ENCODE data around the gene AANAT.

AANAT gene

DNA sequence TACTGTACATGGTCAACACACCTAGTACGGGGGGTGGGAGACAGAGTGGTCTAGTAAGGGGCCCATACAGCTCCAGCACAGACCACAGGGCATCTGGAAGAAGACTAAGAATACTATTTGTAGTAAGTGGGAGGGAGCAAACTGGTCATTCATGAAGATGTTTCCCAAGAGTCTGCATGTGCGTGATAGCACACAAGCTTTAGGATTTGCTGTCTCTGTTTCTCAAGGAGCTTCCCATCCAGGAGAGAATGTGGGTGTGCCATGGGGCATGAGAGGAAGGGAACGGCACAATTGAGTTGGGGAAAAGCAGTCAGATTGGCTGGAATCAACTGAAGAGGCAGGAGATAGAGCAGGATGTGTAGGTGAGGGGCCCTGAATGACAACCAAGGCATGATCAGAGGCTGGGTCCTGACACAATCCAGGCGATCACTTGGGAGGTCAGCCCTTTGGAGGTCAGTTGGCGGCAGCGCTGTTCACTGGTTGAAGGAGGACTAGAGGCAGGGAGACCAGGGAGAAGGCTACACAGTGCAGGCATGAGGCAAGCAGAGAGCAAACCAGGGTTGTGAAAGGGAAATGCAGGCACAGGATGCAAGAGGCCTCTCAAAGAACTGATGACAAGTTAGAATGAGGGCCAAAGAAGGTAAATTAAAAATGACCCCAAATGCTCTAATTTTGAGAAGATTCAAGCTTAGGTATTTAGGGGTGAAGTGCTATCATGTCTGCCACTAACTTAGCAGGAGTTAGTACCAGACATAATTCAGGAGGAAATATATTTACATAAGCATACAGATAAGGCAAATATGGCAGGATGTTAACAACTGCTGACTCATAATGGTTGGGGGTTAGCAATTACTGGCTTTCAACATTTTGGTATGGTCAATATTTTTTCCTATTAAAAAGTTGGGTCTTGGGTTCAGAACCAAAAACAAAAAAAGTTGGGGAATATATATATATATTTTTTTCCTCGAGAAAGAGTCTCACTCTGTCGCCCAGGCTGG is 24.8 kb upstream of the AANAT start:
- DNase-seq (ENCODE audit: low read depth in 2 of 2), result no peak

DNA sequence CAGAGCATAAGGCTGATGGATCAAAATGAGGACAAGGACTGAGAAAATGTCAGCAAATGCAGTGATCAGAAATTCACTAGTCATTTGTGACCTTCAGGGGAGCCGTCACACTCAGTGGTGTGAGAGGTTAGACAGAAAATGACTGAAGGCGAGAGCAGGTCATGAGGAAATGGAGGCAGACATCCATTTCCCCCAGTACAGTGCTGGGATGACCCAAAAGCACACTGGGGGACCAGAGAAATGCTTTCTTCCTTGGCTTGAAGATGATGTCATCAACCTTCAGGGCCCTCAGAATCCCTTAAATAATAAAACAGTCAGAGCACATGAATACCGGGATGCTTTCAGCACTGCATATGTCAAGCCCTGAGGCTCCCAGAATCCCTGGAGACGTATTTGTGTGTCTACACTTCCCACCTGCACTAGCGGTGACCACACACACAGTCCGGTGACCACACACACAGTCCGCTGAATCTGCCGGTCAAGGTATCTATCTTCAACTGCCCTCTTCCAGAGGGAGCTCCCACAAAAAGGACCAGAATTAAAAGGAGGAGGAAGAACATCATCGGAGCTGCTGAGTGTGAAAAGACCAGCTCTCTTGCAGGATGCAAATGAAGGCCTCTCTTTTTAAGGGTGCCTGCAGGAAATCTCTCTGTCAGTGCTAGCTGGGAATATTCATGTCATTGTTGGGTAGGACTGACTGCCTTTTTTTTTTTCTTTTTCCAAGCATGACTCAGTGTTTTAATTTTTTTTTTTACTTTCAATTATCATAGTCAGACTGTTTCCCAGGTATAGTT is 22.7 kb upstream of the AANAT start:
- no peak for DNase-seq (ENCODE audit: low read depth in 2 of 2)

DNA sequence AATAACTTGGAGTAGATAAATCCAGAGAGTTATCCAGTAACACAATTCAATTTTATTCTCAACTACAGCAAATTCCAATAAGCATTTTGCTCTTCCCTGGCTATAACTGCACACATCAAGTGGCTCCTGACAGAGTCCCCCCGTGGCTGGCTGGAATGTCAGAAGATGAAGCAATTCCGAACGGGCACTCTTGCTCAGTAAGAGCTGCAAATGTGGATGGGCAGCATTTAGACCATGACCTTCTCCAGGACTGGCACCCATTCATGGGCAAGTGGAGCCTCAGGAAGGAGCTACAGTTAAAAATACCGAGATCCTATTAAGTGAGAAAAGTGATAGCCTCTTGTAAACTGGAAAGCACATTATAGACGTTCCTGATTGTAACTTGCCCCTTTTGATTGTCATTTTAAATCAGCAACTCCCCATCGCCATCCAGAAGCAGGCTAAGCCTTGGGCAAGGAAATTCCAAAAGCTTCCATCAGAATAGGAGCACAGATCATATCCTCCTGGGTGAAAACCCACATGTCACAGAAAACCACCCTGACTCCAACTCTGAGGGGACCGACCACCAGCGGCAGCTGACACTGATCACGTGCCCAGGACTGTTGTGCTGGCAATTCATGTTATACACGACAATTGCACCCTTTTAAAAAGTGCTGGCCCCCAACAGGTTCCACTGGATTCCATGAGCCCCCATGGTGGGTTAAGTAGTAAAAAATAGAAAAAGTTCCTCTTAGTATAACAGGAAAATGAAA is 21.5 kb upstream of the AANAT start:
- DNase-seq (ENCODE audit: low read depth in 2 of 2), result no peak

DNA sequence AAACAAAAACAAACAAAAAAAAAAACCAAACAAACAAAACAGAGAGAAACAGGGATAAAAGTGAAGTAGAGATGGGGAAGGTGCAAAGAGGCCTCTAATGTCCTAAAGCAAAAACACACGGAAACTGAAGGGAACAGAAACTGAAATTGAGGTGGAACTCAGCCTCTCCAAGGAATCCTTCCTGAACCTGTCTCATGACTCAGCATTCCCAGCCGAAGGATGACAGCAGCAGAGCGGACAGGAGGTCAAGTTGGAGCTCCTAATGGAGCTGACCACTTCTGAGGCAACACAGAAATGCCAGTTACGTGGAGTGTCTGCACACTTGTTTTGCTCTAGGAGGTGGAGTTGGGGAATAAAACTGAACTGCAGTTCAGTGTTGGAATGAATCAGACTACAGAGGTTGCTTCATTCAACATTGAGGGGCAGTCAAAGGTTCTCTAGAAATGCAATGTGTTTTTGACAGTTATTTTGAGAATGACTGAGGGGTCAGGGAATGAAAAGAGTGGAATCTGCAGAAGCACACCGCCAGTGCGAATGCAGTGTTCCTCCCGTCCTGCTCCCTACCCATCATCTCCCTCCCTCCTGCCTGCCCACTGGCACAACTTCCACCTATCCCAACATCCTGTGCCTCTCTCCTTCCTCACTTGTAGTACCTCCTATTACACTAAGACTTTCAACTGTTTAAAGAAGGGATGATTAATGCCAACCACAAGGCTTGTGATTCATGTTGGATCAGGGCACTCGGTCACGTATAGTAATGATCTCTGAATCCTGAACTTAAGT is 20.8 kb upstream of the AANAT start:
- no peak for DNase-seq (ENCODE audit: low read depth in 2 of 2)

DNA sequence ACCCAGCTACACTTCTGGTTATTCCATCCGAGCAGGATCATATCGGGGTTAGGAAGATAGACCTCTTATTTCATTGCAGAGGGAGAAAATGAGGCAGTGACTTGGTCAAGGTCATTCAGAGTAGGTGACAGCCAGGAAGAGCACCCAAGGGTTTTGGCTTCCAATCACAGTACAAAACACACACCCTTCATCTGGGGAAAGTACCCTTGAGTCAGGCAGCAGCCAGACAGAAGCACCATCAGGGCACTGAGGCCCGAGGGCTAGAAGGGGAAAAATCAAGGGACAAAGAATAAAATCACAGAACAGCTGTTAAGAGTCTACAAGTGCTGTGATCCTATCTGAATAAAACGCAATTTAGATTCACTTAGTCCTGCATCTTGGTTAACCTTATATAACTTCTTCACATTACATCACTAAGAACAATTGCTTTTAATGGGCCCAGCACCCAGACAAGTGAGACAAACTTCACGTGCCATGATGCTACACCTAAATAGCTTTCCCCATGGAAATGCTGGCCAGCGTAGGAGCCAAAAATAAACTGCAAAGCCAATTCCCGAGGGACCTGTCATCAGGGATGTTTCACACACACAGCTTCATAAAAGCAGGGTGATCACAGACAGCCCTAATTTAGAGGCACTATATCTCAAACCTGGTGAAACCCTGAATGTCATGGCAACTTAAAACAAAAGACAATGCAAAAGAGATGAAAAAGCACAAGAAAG is 19.3 kb upstream of the AANAT start:
- DNase-seq (ENCODE audit: low read depth in 2 of 2), result no peak

DNA sequence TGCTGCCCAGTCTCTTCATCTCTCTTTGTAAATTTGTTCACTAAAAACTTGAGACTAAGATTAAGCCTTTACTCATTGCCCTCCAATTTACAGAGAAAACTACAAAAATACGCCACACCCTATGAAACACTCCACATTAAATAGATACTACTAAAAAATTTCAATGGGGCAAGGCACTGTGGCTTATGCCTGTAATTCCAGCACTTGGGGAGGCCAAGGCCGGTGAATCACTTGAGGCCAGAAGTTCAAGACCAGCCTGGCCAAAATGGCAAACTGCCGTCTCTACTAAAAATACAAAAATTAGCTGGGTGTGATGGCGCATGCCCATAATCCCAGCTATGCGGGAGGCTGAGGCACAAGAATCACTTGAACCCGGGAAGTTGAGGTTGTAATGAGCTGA is 18.3 kb upstream of the AANAT start:
- no peak for DNase-seq (ENCODE audit: low read depth in 2 of 2)

DNA sequence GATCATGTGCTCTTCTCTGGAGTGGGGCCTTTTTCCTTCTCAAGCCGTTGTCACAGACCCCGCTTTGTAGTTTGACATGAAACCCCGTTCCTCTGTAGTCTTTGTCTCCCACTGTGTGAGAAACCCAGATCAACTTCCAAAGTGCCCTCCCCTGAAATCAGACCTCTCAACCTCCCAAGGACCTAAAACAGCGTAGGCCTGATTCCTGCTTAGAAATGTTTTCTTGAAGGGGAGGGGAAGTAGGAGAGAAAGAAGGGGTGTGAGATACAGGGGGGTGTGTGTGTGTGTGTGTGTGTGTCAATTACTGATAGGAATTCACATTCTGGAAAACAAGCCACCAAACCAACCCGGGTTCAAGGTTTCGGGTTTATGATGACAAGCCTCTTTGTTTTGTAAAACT is 15.9 kb upstream of the AANAT start:
- DNase-seq (ENCODE audit: low read depth in 2 of 2), result no peak

DNA sequence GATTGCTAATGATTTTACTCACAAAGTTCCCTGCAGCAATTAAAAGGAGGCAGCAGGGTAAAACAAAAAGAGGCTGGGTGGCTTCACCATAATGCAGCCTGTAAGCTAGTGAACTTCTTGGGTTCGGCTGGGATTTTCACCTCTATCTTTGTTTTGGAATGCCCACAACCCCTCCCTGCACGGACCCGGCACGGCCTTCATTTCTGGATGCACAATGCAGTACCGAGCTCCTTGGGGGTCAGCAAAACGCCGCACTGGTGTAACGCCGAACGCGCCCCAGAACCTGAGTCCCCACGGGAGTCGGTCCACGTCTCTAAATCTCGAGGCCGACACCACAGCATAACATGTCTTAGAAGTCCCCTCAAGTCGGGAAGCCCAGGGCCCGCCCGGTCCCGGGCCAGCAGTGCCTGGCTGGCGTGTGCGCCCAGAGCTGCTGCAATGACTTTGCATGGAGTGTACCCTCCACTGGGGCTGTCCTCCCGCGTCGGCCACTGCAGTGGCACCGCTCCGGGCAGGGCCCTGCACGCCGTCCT is 15.2 kb upstream of the AANAT start:
- DNase-seq (ENCODE audit: low read depth in 2 of 2), result peak in 1 of 2 donors; percentile 5

DNA sequence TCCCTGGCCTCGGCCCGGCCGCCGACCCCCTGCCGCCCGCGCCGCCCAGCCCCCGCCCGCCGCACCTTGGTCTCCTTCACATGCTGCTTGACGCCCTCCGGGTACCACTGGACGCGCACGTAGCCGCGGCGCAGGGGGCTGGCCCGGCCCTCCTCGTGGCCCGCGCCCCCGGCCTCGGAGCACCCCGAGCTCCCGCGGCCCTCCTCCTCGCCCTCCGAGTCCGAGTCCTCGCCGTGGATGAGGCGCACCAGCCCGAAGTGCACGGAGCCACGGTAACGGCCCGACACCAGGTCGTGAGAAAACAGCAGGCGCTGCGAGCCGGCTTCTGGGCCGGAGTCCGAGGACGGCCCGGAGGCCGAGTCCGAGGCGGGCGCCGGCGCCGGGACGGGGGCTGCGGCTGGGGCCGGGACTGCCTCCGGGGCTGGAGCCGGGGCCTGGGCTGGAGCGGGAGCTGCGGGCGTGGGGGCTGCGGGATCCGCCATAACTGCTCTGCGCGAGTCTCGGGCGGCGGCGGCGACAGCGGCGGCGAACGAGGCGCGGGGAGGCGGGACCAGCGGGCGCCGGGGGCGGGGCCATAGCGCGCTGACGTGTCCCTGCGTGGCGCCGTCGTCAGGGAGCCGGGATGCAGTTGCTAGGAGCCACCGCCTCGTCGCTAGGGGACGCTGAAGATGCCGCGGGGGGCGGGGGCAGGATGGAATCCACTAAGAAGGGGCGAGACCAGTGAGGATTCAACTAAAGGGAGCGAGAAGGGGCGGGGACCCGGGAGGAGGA is 14.6 kb upstream of the AANAT start, which contains the start of gene UBE2O:
Gene UBE2O, minus strand, starts transcription at position 493 of the 771 bp plus-strand sequence. Its CDS starts 11 bp downstream, at position 482.
- DNase-seq (ENCODE audit: low read depth in 2 of 2), result peak; percentile 88

DNA sequence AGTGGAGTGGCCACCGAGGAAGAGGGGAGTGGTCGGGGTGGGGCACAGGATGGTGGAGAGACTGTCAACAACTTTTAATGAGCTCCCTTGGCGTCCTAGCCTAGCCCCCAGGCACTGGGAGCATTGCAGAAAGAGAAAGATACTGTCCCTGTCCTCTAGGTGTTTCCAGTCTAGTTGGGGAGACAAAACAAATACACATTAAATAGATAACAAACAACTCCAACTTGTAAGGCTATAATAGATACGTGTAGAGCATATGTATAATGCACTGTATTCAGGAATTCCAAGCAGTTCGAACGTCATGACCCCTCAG is 14.0 kb upstream of the AANAT start:
- no peak for DNase-seq (ENCODE audit: low read depth in 2 of 2)

DNA sequence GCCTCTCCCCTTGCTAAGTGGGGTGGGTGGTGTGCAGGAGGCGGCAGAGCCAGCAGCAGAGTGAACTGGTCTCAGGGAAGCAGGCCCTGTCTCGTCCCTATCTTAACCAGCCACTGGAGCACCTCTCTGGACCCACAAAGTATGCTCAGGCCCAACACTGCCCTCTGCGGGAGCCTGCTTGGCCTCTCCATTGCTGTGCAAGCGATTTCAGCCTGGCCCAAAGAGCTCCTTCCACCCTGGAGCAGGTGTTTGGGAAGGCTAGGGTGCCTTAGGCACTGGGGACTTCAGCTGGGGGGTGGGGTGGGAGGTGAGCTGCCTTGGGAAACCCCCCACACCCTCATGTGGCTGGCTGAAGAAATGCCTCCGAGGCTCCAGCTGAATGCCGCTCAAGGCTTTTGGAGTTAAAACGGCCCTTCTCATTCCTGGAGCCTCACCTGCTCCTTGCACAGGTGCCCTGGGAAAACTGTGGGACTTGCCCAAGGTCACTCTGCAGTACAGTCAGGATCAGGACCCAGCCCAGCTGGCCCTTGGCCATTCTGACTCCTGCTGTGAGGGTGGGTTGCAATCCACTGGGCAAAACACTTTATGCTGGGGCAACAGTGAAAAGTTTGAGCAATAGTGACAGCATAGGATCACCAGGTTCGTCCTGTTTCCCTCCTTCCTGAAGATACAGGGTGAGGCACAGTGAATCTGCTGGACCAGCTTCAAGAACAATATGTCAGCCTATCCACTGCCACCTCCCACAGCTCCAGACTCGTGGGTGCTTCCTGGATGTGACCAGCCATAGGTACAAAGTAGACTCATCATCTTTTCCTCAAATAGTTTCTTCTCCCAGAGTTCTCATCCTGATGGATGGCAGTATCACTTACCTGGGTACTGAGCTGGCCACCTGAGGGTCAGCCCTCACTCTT is 8.6 kb upstream of the AANAT start:
- no peak for DNase-seq (ENCODE audit: low read depth in 2 of 2)

DNA sequence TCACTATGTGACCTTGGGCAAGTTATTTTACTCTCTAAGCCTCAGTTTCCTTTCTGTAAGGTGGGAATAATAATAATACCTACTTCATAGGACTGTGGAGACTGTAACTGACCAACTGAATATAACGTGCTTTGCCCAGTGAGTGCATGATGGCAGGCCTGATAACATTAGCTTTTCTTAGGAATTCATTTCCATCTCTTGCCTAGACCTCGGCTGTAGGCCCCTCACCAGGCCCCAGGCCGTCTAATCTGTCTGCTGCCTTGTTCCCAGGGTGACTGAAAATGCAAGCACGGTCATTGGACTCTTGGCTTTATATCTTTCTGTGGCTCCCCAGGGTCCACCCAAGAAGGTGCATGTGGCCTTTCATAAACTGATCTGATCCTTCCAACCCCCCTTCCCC is 7.7 kb upstream of the AANAT start:
- DNase-seq (ENCODE audit: low read depth in 2 of 2), result no peak

DNA sequence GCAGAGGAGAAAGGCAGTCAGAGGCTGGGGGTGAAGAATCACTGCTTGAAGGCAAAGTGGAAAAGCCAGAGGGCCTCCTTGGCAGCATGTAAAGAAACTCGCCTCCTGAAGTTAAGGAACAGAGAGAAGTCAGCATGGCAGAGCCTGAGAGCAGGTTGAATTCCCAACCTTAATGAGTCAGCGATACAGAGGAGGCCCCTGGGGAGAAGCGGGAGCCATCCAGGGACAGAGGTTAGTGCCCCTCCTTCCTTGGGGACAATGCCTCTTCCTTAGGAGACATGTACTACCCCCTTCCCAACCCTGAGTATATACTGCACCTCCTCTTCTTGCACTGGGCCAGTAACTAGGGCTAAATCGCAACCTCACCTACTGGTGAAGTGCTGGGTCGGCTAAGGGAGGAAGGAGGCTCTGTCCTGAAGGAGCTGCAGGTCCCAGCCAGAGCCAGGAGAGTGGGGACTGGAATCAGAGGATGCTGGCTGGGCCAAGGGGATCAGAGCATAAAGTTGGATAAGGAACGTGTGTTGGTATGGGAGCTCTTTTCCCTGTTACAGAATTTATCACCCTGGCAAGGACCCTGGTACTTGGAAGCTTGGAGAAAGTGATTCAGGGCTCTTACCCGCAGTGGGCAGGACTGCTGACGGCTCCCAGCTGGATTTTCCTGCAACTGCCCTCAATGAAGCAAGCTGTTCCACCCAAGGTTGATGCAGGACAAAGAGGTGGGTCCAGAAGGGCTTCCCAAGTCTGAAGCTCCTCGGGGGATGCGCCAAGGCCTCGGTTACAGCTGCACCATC is 5.4 kb upstream of the AANAT start:
- DNase-seq (ENCODE audit: low read depth in 2 of 2), result no peak

DNA sequence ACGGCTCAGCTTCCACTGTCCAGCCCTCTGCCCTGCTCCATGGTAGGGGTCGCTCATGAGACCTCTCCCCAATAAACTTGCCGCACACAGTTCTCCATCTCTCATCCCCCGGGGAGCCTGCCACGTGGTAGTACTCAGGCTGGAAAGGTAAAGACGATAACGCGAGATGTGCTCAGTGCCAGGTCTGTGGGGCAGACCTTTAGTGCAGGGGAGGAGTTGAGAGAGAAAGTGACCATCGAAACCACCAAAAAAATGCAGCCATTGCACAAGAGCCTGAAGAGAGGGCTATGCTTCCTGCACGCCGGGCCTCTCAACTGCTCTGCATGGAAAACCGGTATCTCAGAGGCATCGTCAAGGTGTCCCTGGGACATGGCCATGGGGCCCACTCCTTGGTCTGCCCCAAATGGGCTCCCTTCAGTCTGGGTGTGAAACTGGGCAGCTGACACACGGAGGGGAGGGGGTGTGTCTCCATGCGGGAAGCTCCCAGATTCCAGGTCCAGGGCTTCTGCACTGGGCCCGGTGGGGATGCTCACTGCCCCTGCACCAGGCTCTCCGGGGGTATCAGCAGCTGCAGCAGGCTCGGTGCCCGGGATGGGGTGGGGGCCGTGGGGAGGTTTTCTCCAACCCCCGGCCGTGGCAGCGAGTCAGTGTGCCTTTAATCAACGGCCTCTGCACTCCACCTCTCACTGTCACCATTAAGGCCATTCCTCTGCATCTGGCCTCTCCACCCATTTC is 4.7 kb upstream of the AANAT start:
- DNase-seq (ENCODE audit: low read depth in 2 of 2), result no peak

DNA sequence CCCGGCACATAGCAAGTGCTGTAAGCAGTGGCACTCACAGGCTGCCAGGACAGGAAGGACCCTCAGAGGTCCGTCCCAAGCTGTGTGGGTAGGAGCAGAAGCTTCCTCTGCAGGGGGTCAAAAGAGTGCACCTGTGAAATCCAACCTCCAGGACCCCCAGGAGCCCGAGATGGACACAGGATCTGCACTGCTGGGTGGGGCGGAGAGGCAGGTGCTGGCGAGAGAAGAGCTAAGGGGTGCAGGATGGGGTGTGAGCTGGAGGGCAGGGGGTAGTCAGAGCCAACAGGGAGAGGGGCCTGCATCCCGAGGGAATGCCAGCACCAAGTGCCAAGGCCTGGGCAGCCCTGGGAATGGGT is 650 bp upstream of the AANAT start:
- DNase-seq (ENCODE audit: low read depth in 2 of 2), result no peak

DNA sequence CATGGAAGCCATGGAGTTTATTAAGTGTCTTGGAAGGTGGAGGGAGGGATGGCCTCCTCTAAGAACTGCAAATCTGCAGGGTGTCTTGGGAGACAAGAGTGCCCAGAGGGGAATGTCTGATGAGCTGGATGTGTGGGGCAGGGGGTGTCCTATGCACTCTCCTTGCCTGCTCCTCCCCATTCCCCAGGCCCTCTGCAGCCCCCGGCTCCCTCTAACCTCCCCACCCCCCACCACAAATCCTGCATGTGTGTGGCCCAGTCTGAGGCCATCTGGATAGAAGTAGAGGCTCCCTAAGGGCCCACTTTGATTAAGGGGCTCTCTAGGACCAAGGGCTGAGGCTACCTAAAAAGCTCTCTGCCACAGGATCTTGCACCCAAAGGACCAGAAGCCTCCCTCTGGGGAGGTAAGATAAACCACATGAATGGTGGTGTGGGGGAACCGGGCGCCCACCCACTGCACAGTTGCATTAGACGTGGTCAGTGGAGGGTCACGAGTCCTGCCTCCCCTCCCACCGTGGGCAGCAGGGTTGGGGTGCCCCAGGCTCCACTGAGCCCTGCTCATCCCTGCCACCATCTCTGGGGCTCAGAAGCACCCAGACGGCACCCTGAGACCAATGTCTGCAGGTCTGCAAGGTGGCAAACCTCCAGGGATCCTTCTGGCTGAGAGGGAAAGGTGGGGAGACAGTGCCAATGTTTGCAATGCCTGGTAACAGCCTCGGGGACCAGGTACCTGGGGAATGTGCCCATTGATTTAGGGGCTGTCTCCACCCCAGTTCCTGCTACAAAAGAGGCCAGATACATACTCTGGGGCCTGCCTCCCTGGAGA is 618 bp downstream of the AANAT start:
- DNase-seq (ENCODE audit: low read depth in 2 of 2), result no peak
